Neural cell (in vitro differentiated cells): ENCODE data around the gene ITPR3.

ENCODE experiments used
- EP300 ChIP-seq: fragments of 450-650 bp; conservative IDR thresholded peaks from 2 replicates; pipeline ENCODE4 v1.6.1; 2014; ENCODE audit warnings: antibody characterized with exemption, mild to moderate bottlenecking, moderate library complexity; ENCODE audit not compliant: poor library complexity, severe bottlenecking
- EZH2 ChIP-seq: fragments of 200-600, 300-800 bp; shearing (Covaris generic), sonication (generic); IDR thresholded peaks from 2 replicates; pipeline ENCODE4 v1.6.1; 2014; ENCODE audit warnings: antibody characterized with exemption, low read length, borderline replicate concordance, mild to moderate bottlenecking; ENCODE audit not compliant: insufficient read depth, poor library complexity, severe bottlenecking
- POLR2AphosphoS5 ChIP-seq: IDR thresholded peaks from 2 replicates; pipeline ENCODE4 v1.6.1; 2012
- RAD21 ChIP-seq: fragments of 450-650 bp; conservative IDR thresholded peaks from 2 replicates; pipeline ENCODE4 v1.6.1; 2014; ENCODE audit warnings: antibody characterized with exemption, mild to moderate bottlenecking, moderate library complexity
- SMC3 ChIP-seq: fragments of 450-650 bp; conservative IDR thresholded peaks from 2 replicates; pipeline ENCODE4 v1.6.1; 2014; ENCODE audit warnings: antibody characterized with exemption, mild to moderate bottlenecking, moderate library complexity; ENCODE audit not compliant: poor library complexity
- TAF1 ChIP-seq: IDR thresholded peaks from 2 replicates; pipeline ENCODE4 v1.6.1; 2012; ENCODE audit warnings: low read depth
- TF ChIP-seq, protein P1 (sequence below): fragments of 450-650 bp; IDR thresholded peaks from 2 replicates; pipeline ENCODE4 v1.5.1; 2014; ENCODE audit warnings: antibody characterized with exemption, mild to moderate bottlenecking, moderate library complexity; ENCODE audit not compliant: poor library complexity, severe bottlenecking
- TF ChIP-seq, protein P2 (sequence below): IDR thresholded peaks from 2 replicates; pipeline ENCODE4 v1.6.1; 2012; ENCODE audit warnings: borderline replicate concordance

DNA sequence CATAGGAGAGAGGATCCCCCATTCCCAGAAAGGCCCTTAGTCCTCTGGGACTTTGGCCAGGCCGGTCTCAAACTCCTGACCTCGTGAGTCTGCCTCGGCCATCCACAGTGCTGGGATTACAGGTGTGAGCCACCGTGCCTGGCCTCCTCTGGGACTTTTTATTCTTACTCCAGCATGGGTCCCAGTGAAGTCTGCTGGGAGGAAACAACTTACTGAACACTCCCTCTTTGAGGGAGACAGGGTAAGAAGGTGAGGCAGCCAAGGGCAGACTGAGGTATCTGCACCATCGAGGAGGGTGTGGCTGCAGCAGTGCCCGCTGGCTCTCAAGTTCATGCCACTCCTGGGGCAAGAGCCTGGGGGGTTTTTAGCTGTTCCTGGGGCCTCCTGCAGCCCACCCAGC is 43.4 kb upstream of the ITPR3 start:
- TF ChIP-seq, protein P1, sequence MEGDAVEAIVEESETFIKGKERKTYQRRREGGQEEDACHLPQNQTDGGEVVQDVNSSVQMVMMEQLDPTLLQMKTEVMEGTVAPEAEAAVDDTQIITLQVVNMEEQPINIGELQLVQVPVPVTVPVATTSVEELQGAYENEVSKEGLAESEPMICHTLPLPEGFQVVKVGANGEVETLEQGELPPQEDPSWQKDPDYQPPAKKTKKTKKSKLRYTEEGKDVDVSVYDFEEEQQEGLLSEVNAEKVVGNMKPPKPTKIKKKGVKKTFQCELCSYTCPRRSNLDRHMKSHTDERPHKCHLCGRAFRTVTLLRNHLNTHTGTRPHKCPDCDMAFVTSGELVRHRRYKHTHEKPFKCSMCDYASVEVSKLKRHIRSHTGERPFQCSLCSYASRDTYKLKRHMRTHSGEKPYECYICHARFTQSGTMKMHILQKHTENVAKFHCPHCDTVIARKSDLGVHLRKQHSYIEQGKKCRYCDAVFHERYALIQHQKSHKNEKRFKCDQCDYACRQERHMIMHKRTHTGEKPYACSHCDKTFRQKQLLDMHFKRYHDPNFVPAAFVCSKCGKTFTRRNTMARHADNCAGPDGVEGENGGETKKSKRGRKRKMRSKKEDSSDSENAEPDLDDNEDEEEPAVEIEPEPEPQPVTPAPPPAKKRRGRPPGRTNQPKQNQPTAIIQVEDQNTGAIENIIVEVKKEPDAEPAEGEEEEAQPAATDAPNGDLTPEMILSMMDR, result no peak
- TF ChIP-seq RAD21, result no peak
- no peak for TF ChIP-seq POLR2AphosphoS5
- TF ChIP-seq EP300, result no peak
- TF ChIP-seq, protein P2, sequence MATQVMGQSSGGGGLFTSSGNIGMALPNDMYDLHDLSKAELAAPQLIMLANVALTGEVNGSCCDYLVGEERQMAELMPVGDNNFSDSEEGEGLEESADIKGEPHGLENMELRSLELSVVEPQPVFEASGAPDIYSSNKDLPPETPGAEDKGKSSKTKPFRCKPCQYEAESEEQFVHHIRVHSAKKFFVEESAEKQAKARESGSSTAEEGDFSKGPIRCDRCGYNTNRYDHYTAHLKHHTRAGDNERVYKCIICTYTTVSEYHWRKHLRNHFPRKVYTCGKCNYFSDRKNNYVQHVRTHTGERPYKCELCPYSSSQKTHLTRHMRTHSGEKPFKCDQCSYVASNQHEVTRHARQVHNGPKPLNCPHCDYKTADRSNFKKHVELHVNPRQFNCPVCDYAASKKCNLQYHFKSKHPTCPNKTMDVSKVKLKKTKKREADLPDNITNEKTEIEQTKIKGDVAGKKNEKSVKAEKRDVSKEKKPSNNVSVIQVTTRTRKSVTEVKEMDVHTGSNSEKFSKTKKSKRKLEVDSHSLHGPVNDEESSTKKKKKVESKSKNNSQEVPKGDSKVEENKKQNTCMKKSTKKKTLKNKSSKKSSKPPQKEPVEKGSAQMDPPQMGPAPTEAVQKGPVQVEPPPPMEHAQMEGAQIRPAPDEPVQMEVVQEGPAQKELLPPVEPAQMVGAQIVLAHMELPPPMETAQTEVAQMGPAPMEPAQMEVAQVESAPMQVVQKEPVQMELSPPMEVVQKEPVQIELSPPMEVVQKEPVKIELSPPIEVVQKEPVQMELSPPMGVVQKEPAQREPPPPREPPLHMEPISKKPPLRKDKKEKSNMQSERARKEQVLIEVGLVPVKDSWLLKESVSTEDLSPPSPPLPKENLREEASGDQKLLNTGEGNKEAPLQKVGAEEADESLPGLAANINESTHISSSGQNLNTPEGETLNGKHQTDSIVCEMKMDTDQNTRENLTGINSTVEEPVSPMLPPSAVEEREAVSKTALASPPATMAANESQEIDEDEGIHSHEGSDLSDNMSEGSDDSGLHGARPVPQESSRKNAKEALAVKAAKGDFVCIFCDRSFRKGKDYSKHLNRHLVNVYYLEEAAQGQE, result no peak
- TF ChIP-seq EZH2, result no peak
- TF ChIP-seq SMC3, result no peak
- no peak for TF ChIP-seq TAF1
